Liver (tissue), 3 donors: Measurements from ENCODE around the gene RAD23B.

Experiments
- EGR1 ChIP-seq, 2 donors: IDR thresholded peaks; 2 replicates each; pipeline ENCODE4 v1.6.1; 2016 to 2018; ENCODE audit warnings: antibody characterized with exemption in 2 of 2, low read depth in 2 of 2
- FOXA2 ChIP-seq: IDR thresholded peaks from 2 replicates; pipeline ENCODE4 v1.6.1; 2016; ENCODE audit warnings: antibody characterized with exemption
- GABPA ChIP-seq, 2 donors: IDR thresholded peaks in 1 of 2; conservative IDR thresholded peaks in 1 of 2; 2 replicates each; pipeline ENCODE4 v1.6.1; 2016; ENCODE audit warnings: antibody characterized with exemption in 2 of 2, mild to moderate bottlenecking in 1 of 2, moderate library complexity in 1 of 2
- JUND ChIP-seq, 2 donors: IDR thresholded peaks; 2 replicates each; pipeline ENCODE4 v1.6.1; 2016; ENCODE audit warnings: antibody characterized with exemption in 2 of 2
- TAF1 ChIP-seq: conservative IDR thresholded peaks from 2 replicates; pipeline ENCODE4 v1.6.1; 2016; ENCODE audit warnings: antibody characterized with exemption, mild to moderate bottlenecking
- YY1 ChIP-seq: IDR thresholded peaks from 2 replicates; pipeline ENCODE4 v1.6.1; 2016; ENCODE audit warnings: antibody characterized with exemption, mild to moderate bottlenecking
- TF ChIP-seq, protein P1 (sequence below): fragments of 150-350 bp; IDR thresholded peaks from 2 replicates; pipeline ENCODE4 v1.5.1; 2017; ENCODE audit warnings: improper control_type of control experiment, low read depth, low read length; ENCODE audit not compliant: missing input control
- TF ChIP-seq, protein P2 (sequence below): IDR thresholded peaks from 2 replicates; pipeline ENCODE4 v1.6.1; 2016; ENCODE audit warnings: antibody characterized with exemption
- TF ChIP-seq, protein P3 (sequence below): IDR thresholded peaks from 2 replicates; pipeline ENCODE4 v1.6.1; 2016; ENCODE audit warnings: antibody characterized with exemption
- donor health status: healthy.
- donor health status: healthy.

DNA sequence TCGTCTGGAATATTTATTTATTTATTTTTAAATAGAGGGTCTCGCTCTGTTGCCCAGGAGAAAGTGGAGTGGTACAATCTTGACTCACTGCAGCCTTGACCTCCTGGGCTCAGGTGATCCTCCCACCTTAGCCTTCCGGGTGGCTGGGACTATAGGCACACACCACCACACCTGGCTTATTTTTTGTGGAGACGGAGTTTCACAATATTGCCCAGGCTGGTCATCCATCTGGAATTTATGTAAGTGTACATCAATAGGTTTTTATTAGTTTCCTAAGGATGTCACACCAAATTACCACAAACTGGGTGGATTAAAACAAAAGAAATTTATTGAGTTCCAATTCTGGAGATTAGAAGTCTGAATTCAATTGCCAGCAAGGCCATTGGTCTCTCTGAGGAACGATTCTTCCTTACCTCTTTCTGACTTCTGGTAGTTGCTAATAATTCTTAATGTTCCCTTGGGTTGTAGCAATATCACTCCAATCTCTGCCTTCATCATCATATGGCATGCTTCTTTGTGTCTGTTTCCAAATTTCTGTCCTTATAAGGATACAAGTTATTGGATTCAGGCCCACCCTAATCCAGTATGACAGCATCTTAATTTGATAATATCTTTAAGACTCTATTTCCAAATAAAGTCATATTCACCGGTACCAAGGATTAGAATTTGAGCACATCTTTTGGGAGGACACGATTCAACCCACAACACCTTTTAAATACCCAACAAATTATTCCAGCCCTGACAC is 16.3 kb upstream of the RAD23B start:
- TF ChIP-seq YY1 (no peak), EGR1 (IDR thresholded peaks at IDR 0.05; ENCODE audit: low read depth in 2 of 2) (no peak), JUND (IDR thresholded peaks at IDR 0.05) (no peak), TAF1 (no peak), GABPA (IDR thresholded peaks at IDR 0.05 in 1 of 2, conservative IDR thresholded peaks at IDR 0.05 in 1 of 2) (no peak), FOXA2 (no peak)
- TF ChIP-seq, protein P1, sequence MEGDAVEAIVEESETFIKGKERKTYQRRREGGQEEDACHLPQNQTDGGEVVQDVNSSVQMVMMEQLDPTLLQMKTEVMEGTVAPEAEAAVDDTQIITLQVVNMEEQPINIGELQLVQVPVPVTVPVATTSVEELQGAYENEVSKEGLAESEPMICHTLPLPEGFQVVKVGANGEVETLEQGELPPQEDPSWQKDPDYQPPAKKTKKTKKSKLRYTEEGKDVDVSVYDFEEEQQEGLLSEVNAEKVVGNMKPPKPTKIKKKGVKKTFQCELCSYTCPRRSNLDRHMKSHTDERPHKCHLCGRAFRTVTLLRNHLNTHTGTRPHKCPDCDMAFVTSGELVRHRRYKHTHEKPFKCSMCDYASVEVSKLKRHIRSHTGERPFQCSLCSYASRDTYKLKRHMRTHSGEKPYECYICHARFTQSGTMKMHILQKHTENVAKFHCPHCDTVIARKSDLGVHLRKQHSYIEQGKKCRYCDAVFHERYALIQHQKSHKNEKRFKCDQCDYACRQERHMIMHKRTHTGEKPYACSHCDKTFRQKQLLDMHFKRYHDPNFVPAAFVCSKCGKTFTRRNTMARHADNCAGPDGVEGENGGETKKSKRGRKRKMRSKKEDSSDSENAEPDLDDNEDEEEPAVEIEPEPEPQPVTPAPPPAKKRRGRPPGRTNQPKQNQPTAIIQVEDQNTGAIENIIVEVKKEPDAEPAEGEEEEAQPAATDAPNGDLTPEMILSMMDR, result no peak
- TF ChIP-seq, protein P2, sequence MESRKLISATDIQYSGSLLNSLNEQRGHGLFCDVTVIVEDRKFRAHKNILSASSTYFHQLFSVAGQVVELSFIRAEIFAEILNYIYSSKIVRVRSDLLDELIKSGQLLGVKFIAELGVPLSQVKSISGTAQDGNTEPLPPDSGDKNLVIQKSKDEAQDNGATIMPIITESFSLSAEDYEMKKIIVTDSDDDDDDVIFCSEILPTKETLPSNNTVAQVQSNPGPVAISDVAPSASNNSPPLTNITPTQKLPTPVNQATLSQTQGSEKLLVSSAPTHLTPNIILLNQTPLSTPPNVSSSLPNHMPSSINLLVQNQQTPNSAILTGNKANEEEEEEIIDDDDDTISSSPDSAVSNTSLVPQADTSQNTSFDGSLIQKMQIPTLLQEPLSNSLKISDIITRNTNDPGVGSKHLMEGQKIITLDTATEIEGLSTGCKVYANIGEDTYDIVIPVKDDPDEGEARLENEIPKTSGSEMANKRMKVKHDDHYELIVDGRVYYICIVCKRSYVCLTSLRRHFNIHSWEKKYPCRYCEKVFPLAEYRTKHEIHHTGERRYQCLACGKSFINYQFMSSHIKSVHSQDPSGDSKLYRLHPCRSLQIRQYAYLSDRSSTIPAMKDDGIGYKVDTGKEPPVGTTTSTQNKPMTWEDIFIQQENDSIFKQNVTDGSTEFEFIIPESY, result no peak
- TF ChIP-seq, protein P3, sequence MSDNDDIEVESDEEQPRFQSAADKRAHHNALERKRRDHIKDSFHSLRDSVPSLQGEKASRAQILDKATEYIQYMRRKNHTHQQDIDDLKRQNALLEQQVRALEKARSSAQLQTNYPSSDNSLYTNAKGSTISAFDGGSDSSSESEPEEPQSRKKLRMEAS, result no peak
